BLaER1 treated with 17β-estradiol and CSF1 and Interleukin-3, amounts not matched to agents 10 nM and 100 nM (cell line): ENCODE results near the gene CHAD.
"Not testable (repeated sequence)": the region's sequence is repeated elsewhere in the genome, so short reads cannot be mapped to it uniquely, and the experiment has no call there.

Experiments
- H3K27ac ChIP-seq, 11 experiments: shearing (Covaris generic); formaldehyde crosslinking; 2 replicates each; pipeline ENCODE4 v1.8.1; 2022
- H3K27me3 ChIP-seq, 11 experiments: shearing (Covaris generic); formaldehyde crosslinking; 2 replicates each; pipeline ENCODE4 v1.8.1; 2022
- H3K36me3 ChIP-seq, 11 experiments: shearing (Covaris generic); formaldehyde crosslinking; 2 replicates each; pipeline ENCODE4 v1.8.1; 2022
- H3K4me1 ChIP-seq, 10 experiments: shearing (Covaris generic); formaldehyde crosslinking; 2 replicates each; pipeline ENCODE4 v1.8.1; 2022
- H3K4me2 ChIP-seq, 11 experiments: shearing (Covaris generic); formaldehyde crosslinking; 2 replicates each; pipeline ENCODE4 v1.8.1; 2022
- H3K4me3 ChIP-seq, 10 experiments: shearing (Covaris generic); formaldehyde crosslinking; 2 replicates each; pipeline ENCODE4 v1.8.1; 2022
- H3K9ac ChIP-seq, 11 experiments: shearing (Covaris generic); formaldehyde crosslinking; 2 replicates each; pipeline ENCODE4 v1.8.1; 2022
- H3K9me3 ChIP-seq, 11 experiments: shearing (Covaris generic); formaldehyde crosslinking; replicated peaks in 1 of 11; 2 replicates each; pipeline ENCODE4 v1.8.1; 2022
- H4K20me1 ChIP-seq, 11 experiments: shearing (Covaris generic); formaldehyde crosslinking; 2 replicates each; pipeline ENCODE4 v1.8.1; 2022
- Cebpa-rat ChIP-seq, 11 experiments: shearing (Covaris generic); IDR thresholded peaks; 2 replicates each; pipeline ENCODE4 v1.8.1; 2022

Gene CHAD

GRCh38 chr17:50479522-50480141 is 11.0 kb upstream of the CHAD start:
- no peaks in the 10 kb centered on the region for H3K9me3 ChIP-seq
- H3K36me3 ChIP-seq = peaks cover 22 to 50% (median 37%) of the 10 kb centered on the region in 11 experiments
- TF ChIP-seq Cebpa-rat (IDR thresholded peaks at IDR 0.05) = no peak
- H3K9ac ChIP-seq = peak overlapping the region in 9 of 11 experiments; percentile 77 to 87 (median 83); a peak in 18 of 22 replicates
- peaks cover 21 to 41% (median 27%) of the 10 kb centered on the region in 10 experiments for H3K4me1 ChIP-seq
- H3K27ac ChIP-seq = peak overlapping the region in 9 of 11 experiments; percentile 76 to 88 (median 81); a peak in 16 of 22 replicates
- H3K4me3 ChIP-seq = peak overlapping the region; percentile 63 to 86 (median 76)
- peaks cover 0 to 24% (median 7%) of the 10 kb centered on the region in 11 experiments; a peak in 14 of 22 replicates for H4K20me1 ChIP-seq
- peak overlapping the region; percentile 75 to 96 (median 82) for H3K4me2 ChIP-seq
- no peaks in the 10 kb centered on the region for H3K27me3 ChIP-seq

- Histone ChIP-seq H3K36me3 (peaks cover 19 to 40% (median 30%) of the 10 kb centered on the region in 11 experiments), H3K4me1 (peaks cover 21 to 41% (median 27%) of the 10 kb centered on the region in 10 experiments)
Measured at GRCh38 chr17:50478391-50479381, 10.0 kb upstream of the CHAD start, which contains the start of gene RSAD1. Gene RSAD1, plus strand, starts transcription at chr17:50478860. Its CDS starts 25 bp downstream, at chr17:50478885.

GRCh38 chr17:50477976-50478375 is 9.3 kb upstream of the CHAD start:
- H3K27me3 ChIP-seq = no peaks in the 10 kb centered on the region
- TF ChIP-seq Cebpa-rat (IDR thresholded peaks at IDR 0.05) = no peak
- H4K20me1 ChIP-seq = peaks cover 0 to 24% (median 7%) of the 10 kb centered on the region in 11 experiments; a peak in 13 of 22 replicates
- no peaks in the 10 kb centered on the region for H3K9me3 ChIP-seq
- peak overlapping the region in 10 of 11 experiments; percentile 41 to 88 (median 80); a peak in 21 of 22 replicates for H3K27ac ChIP-seq
- H3K9ac ChIP-seq = peak overlapping the region; percentile 68 to 87 (median 82); a peak in 21 of 22 replicates
- H3K4me3 ChIP-seq = peak overlapping the region in 9 of 10 experiments; percentile 65 to 86 (median 76); a peak in 16 of 20 replicates
- peaks cover 21 to 41% (median 27%) of the 10 kb centered on the region in 10 experiments for H3K4me1 ChIP-seq
- H3K4me2 ChIP-seq = peak overlapping the region; percentile 48 to 96 (median 82); a peak in 21 of 22 replicates
- peaks cover 12 to 34% (median 23%) of the 10 kb centered on the region in 11 experiments; a peak in 21 of 22 replicates for H3K36me3 ChIP-seq

More at GRCh38 chr17:50478391-50479381, 10.0 kb upstream of the CHAD start, which contains the start of gene RSAD1:
- Histone ChIP-seq H3K4me3 (peak within 1 kb of the TSS; percentile 63 to 86 (median 76)), H3K9me3 (no peaks in the 10 kb centered on the region), H3K27ac (peak within 1 kb of the TSS in 10 of 11 experiments; percentile 41 to 88 (median 80); a peak in 21 of 22 replicates), H4K20me1 (peaks cover 0 to 24% (median 7%) of the 10 kb centered on the region in 11 experiments; a peak in 13 of 22 replicates), H3K27me3 (no peaks in the 10 kb centered on the region), H3K9ac (peak within 1 kb of the TSS; percentile 68 to 87 (median 82)), H3K4me2 (peak within 1 kb of the TSS; percentile 75 to 96 (median 82))
- no peak for TF ChIP-seq Cebpa-rat (IDR thresholded peaks at IDR 0.05)

DNA sequence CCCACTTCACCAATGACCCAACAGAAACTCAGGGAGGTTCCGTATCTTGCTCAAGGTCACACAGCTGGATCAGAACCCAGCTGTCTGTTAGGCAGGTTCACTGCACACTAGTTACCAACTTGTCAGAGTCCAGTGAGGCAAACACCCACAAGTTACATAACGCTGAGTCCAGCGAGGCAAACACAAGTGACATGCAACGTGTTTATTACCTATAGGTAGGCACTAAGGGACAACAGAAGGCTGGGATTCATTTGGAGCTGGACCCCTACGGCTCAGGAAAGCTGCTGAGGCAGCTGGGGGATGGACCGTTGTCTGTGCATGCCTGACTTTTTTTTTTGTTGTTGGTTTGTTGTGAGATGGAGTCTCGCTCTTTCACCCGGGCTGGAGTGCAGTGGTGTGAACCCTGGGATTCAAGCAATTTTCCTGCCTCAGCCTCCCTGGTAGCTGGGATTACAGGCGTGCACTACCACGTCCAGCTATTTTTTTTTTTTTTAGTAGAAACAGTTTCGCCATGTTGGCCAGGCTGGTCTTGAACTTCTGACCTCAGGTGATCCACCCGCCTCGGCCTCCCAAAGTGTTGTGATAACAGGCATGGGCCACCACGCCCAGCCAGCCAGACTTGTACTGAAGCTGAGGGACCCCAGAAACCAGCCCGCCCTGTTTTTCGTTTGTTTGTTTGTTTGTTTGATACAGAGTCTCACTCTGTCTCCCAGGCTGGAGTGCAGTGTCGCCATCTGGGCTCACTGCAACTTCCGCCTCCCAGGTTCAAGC is 8.1 kb upstream of the CHAD start:
- Histone ChIP-seq H3K4me1 (peaks cover 18 to 32% (median 28%) of the 10 kb centered on the region in 10 experiments), H4K20me1 (peaks cover 0 to 17% (median 5%) of the 10 kb centered on the region in 11 experiments; a peak in 10 of 22 replicates), H3K4me3 (no peak overlapping the region), H3K27me3 (no peaks in the 10 kb centered on the region), H3K9ac (no peak overlapping the region), H3K27ac (no peak overlapping the region), H3K4me2 (no peak overlapping the region), H3K9me3 (no peaks in the 10 kb centered on the region), H3K36me3 (peaks cover 2 to 29% (median 14%) of the 10 kb centered on the region in 11 experiments; a peak in 20 of 22 replicates)
- no peak for TF ChIP-seq Cebpa-rat (IDR thresholded peaks at IDR 0.05)

DNA sequence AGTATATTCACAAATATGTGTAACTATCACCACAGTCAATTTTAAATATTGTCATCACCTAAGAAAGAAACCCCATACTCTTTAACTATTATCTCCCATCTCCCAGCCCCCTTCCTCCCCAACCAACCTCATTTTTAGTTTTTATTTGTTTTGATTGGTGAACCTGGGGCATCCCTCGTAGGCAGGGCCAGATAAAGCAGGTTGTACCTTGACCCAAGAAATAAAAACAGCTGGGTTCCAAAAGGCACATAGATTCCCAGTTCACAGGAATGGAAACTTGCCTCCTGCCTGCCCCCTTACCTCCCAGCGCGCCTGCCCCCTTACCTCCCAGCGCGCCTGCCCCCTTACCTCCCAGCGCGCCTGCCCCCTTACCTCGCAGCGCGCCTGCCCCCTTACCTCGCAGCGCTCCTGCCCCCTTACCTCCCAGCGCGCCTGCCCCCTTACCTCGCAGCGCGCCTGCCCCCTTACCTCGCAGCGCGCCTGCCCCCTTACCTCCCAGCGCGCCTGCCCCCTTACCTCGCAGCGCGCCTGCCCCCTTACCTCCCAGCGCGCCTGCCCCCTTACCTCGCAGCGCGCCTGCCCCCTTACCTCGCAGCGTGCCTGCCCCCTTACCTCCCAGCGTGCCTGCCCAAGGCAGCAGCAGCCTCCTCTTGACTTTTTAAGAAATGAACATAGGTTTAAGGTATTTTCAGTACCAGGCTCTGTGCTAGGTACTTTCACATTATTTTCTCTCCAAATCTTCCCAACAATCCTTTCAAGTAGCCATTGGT is 7.3 kb upstream of the CHAD start:
- Histone ChIP-seq H4K20me1 (peaks cover 0 to 13% (median 5%) of the 10 kb centered on the region in 11 experiments; a peak in 10 of 22 replicates), H3K4me1 (peaks cover 20 to 37% (median 33%) of the 10 kb centered on the region in 10 experiments), H3K36me3 (peaks cover 0 to 30% (median 9%) of the 10 kb centered on the region in 11 experiments; a peak in 12 of 22 replicates)
- H3K9me3 ChIP-seq, H3K4me2 ChIP-seq, H3K27me3 ChIP-seq, H3K4me3 ChIP-seq, H3K27ac ChIP-seq, H3K9ac ChIP-seq: not testable (repeated sequence)

DNA sequence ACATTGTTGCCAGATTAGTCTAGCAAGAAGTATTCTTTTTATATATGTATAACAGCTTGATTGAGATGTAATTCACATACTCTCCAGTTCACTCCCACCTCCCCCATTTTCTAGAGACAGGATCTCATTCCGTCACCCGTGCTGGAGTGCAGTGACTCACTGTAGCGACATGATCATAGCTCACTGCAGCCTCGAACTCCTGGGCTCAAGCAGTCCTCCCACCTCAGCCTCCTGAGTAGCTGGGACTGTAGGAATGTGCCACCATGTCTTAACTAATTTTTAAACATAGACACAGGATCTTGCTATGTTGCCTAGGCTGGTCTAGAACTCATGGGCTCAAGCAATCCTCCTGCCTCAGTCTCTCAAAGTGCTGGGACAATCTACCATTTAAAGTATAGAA is 6.7 kb upstream of the CHAD start:
- peaks cover 19 to 35% (median 32%) of the 10 kb centered on the region in 10 experiments for H3K4me1 ChIP-seq
- no peak overlapping the region for H3K4me3 ChIP-seq
- H3K4me2 ChIP-seq = no peak overlapping the region
- no peak overlapping the region for H3K9ac ChIP-seq
- H3K9me3 ChIP-seq = no peaks in the 10 kb centered on the region
- no peaks in the 10 kb centered on the region for H3K27me3 ChIP-seq
- no peak overlapping the region for H3K27ac ChIP-seq
- H4K20me1 ChIP-seq = peaks cover 0 to 10% (median 6%) of the 10 kb centered on the region in 11 experiments; a peak in 11 of 22 replicates
- no peak for TF ChIP-seq Cebpa-rat (IDR thresholded peaks at IDR 0.05)
- peaks cover 0 to 32% (median 5%) of the 10 kb centered on the region in 11 experiments; a peak in 12 of 22 replicates for H3K36me3 ChIP-seq

DNA sequence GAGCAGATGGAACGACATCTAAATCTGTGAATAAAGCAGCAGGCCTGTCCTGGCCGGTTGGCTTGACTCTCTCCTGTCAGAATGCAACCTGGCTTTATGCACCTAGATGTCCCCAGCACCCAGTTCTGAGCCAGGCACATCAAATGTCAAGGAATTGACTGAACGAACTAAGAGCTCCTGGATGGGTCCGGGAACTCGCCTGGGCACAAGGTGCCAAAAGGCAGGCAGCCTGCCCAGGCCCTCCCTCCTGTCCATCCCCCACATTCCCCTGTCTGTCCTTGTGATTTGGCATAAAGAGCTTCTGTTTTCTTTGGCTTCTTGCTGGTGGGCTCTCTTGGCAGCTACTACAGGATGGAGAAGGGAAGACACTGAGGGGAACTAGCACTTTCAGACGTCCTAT is 5.8 kb upstream of the CHAD start:
- H3K4me1 ChIP-seq = peaks cover 10 to 30% (median 24%) of the 10 kb centered on the region in 10 experiments

More for the DNA sequence above, 5.8 kb upstream of the CHAD start:
- Histone ChIP-seq H3K9me3 (no peaks in the 10 kb centered on the region), H4K20me1 (peaks cover 0 to 11% (median 0%) of the 10 kb centered on the region in 11 experiments; a peak in 2 of 22 replicates), H3K27me3 (peaks cover 0 to 7% (median 6%) of the 10 kb centered on the region in 11 experiments; a peak in 16 of 22 replicates), H3K4me2 (no peak overlapping the region), H3K36me3 (peaks cover 0 to 32% (median 0%) of the 10 kb centered on the region in 11 experiments; a peak in 5 of 22 replicates), H3K4me3 (no peak overlapping the region), H3K9ac (no peak overlapping the region), H3K27ac (no peak overlapping the region)
- no peak for TF ChIP-seq Cebpa-rat (IDR thresholded peaks at IDR 0.05)
